GM18508 (cell line): Measurements from ENCODE around the gene IGFL1.
"Not testable (repeated sequence)": the region's sequence is repeated elsewhere in the genome, so short reads cannot be mapped to it uniquely, and the experiment has no call there.

Experiments
- ATAC-seq: cut with Tn5 transposase; IDR thresholded peaks from one replicate; pipeline ENCODE4 v1.9.1; 2021; ENCODE audit warnings: moderate number of reproducible peaks; ENCODE audit not compliant: insufficient read depth, unreplicated experiment

IGFL1 gene

GRCh38 chr19:46221981-46222610 is 7.4 kb upstream of the IGFL1 start:
- ATAC-seq: no peak

- ATAC-seq: not testable (repeated sequence)
Observed at GRCh38 chr19:46223787-46224186, 5.8 kb upstream of the IGFL1 start.

- no peak for ATAC-seq
Observed at GRCh38 chr19:46224773-46225172, 4.8 kb upstream of the IGFL1 start.

GRCh38 chr19:46225558-46226004 is 4.0 kb upstream of the IGFL1 start:
- ATAC-seq: no peak

GRCh38 chr19:46226438-46226973 is 3.0 kb upstream of the IGFL1 start:
- ATAC-seq: no peak

- no peak for ATAC-seq
Observed at GRCh38 chr19:46232029-46232428, 2.5 kb downstream of the IGFL1 start.

GRCh38 chr19:46232468-46232867 is 2.9 kb downstream of the IGFL1 start:
- no peak for ATAC-seq

- ATAC-seq: no peak
Observed at GRCh38 chr19:46232938-46233621, 3.5 kb downstream of the IGFL1 start.

GRCh38 chr19:46233871-46234270 is 4.3 kb downstream of the IGFL1 start:
- not testable (repeated sequence) for ATAC-seq

- ATAC-seq: not testable (repeated sequence)
Observed at GRCh38 chr19:46238141-46238540, 8.6 kb downstream of the IGFL1 start.

- ATAC-seq: no peak
Observed at GRCh38 chr19:46239193-46240024, 9.9 kb downstream of the IGFL1 start.

- no peak for ATAC-seq
Observed at GRCh38 chr19:46240693-46241092, 11.2 kb downstream of the IGFL1 start.

GRCh38 chr19:46241626-46242025 is 12.1 kb downstream of the IGFL1 start:
- no peak for ATAC-seq

GRCh38 chr19:46243081-46243654 is 13.6 kb downstream of the IGFL1 start:
- not testable (repeated sequence) for ATAC-seq

GRCh38 chr19:46250076-46250735 is 20.7 kb downstream of the IGFL1 start:
- ATAC-seq: no peak

GRCh38 chr19:46251416-46251815 is 21.9 kb downstream of the IGFL1 start:
- no peak for ATAC-seq

GRCh38 chr19:46254776-46255175 is 25.2 kb downstream of the IGFL1 start:
- ATAC-seq: no peak

GRCh38 chr19:46256855-46257254 is 27.3 kb downstream of the IGFL1 start:
- ATAC-seq: no peak

- ATAC-seq: not testable (repeated sequence)
Observed at GRCh38 chr19:46261501-46261900, 32.0 kb downstream of the IGFL1 start.
